Esophagus squamous epithelium (tissue), 4 donors: ENCODE data around the gene ODAD3.

Experiments
- CTCF ChIP-seq, 6 experiments: fragments of 450-650 bp in 4 of 6; fragments of 200-600 bp in 2 of 6; sonication (generic) in 2 of 6; IDR thresholded peaks; one replicate each; pipeline ENCODE4 v1.5.1; 2016 to 2019; ENCODE audit warnings: antibody characterized with exemption in 6 of 6, mild to moderate bottlenecking in 4 of 6, moderate library complexity in 4 of 6
- POLR2A ChIP-seq, 4 donors: fragments of 450-650 bp; IDR thresholded peaks; one replicate each; pipeline ENCODE4 v1.6.1; 2017; ENCODE audit warnings: antibody characterized with exemption in 4 of 4, mild to moderate bottlenecking in 4 of 4, moderate library complexity in 3 of 4

GRCh38 chr19:11444059-11444458 is 9.1 kb upstream of the ODAD3 start:
- TF ChIP-seq POLR2A (IDR thresholded peaks at IDR 0.05) (no peak), CTCF (IDR thresholded peaks at IDR 0.05) (no peak)
